HG03103 (cell line): Measurements from ENCODE around the gene GALT.
A peak's percentile ranks its signal among the peaks of the same experiment; 100 is the strongest.
"Not testable (repeated sequence)": the region's sequence is repeated elsewhere in the genome, so short reads cannot be mapped to it uniquely, and the experiment has no call there.

ENCODE experiments used
- ATAC-seq: cut with Tn5 transposase; IDR thresholded peaks from one replicate; pipeline ENCODE4 v1.9.1; 2021; ENCODE audit warnings: low read depth; ENCODE audit not compliant: unreplicated experiment

Gene GALT

GRCh38 chr9:34625186-34625486 is 21.3 kb upstream of the GALT start:
- no peak for ATAC-seq

- no peak for ATAC-seq
Measured at GRCh38 chr9:34627716-34628655, 18.5 kb upstream of the GALT start.

GRCh38 chr9:34628656-34629490 is 17.6 kb upstream of the GALT start, which contains the start of gene ARID3C:
Gene ARID3C (minus strand): TSS chr9:34629066. CDS start chr9:34628014, 1,052 bp downstream.
- no peak for ATAC-seq

- no peak for ATAC-seq
Measured at GRCh38 chr9:34629491-34629808, 17.0 kb upstream of the GALT start.

- no peak for ATAC-seq
Measured at GRCh38 chr9:34630402-34631154, 15.9 kb upstream of the GALT start.

- no peak for ATAC-seq
Measured at GRCh38 chr9:34633166-34633565, 13.3 kb upstream of the GALT start.

GRCh38 chr9:34633851-34634550 is 12.5 kb upstream of the GALT start:
- ATAC-seq, result no peak

GRCh38 chr9:34634551-34635248 is 11.8 kb upstream of the GALT start:
- no peak for ATAC-seq

- no peak for ATAC-seq
Measured at GRCh38 chr9:34635556-34635955, 10.9 kb upstream of the GALT start.

- ATAC-seq, result no peak
Measured at GRCh38 chr9:34636791-34637355, 9.6 kb upstream of the GALT start.

GRCh38 chr9:34637356-34638137 is 8.9 kb upstream of the GALT start, which contains the start of gene SIGMAR1:
Gene SIGMAR1 (minus strand): TSS chr9:34637787. CDS start chr9:34637697, 90 bp downstream.
- ATAC-seq, result peak; percentile 78

- no peak for ATAC-seq
Measured at GRCh38 chr9:34638138-34638445, 8.4 kb upstream of the GALT start.

GRCh38 chr9:34639322-34639721 is 7.2 kb upstream of the GALT start:
- not testable (repeated sequence) for ATAC-seq

GRCh38 chr9:34642679-34643078 is 3.8 kb upstream of the GALT start:
- ATAC-seq, result no peak

GRCh38 chr9:34644766-34645314 is 1.6 kb upstream of the GALT start:
- no peak for ATAC-seq

- ATAC-seq, result no peak
Measured at GRCh38 chr9:34647084-34647403, 569 bp downstream of the GALT start.

- ATAC-seq, result no peak
Measured at GRCh38 chr9:34647651-34648050, 1.2 kb downstream of the GALT start.

- no peak for ATAC-seq
Measured at GRCh38 chr9:34648673-34649072, 2.2 kb downstream of the GALT start.

GRCh38 chr9:34650816-34651215 is 4.3 kb downstream of the GALT start:
- ATAC-seq, result no peak
